ENCODE data around the gene DBH. TPM values are rescaled to one million over a fixed set of nuclear protein-coding genes. Genes with fewer than 3 reads are reported as not detected.

The DBH gene
- total RNA-seq, 1 donor from 2014 or later, result not detected

DNA sequence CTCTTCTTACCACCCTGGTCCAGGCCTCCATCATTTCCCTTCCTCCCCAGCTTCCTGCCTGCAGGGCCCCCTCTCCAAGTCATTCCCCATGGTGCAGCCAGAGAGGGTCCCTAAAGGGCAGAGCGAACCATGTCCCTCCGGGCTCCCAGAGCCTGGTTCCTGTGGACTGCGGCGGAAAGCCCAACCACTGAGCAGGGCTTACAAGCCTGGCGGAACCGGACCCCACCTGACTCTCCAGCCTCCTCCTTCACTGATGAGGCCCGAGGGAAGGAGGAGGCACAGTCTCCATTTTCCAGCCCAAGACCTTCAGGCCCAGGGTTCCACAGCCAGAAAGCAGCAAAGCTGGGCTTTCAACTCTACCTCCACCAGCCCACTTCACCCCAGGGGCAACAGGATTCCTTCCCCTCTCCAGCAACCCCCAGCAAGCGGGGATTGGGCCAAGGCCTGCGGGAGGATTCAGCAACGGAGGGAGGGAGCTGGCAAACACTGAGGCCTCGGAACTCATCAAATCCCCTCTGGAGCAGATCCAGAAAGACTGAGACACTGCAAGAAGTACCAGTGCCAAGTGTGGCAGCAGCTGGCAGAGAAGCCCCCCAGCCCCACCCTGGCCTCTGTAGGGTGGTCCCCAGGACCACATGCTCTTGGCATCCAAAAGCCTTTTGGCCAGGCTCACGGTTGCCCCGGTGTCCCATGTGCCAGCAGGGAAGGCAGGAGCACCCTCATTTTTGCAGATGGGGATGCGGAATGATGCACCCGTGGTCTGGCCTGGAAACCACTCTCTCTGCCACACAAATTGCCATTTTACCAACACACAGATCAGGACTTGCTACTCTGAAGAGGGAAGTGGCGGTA lies 30.1 kb upstream of the DBH start:
- peaks cover 31% of the 10 kb centered on the region for H3K27me3 ChIP-seq (ENCODE audit: insufficient read depth, low read length)
- no peaks in the 10 kb centered on the region for H3K9me3 ChIP-seq (ENCODE audit: insufficient read depth, low read depth, low read length)
- H2AFZ ChIP-seq (ENCODE audit: low read depth, low read length), result no peak overlapping the region
- no peaks in the 10 kb centered on the region for H4K20me1 ChIP-seq (ENCODE audit: insufficient read depth, low read length)
- H3K27ac Mint-ChIP-seq (ENCODE audit: unreplicated experiment), result no peak overlapping the region
- H3K27ac ChIP-seq (ENCODE audit: low read depth, low read length), result no peak overlapping the region
- H3K4me3 ChIP-seq (ENCODE audit: insufficient read depth, low read depth, low read length), result no peak overlapping the region
- no peak for FAIRE-seq
- peaks cover 79% of the 10 kb centered on the region for H3K27me3 Mint-ChIP-seq (ENCODE audit: low read depth, unreplicated experiment)
- H3K4me2 ChIP-seq (ENCODE audit: low read length), result no peak overlapping the region
- H3K4me1 Mint-ChIP-seq (ENCODE audit: low read depth, unreplicated experiment), result no peaks in the 10 kb centered on the region
- H3K4me1 ChIP-seq (ENCODE audit: insufficient read depth, low read length), result no peaks in the 10 kb centered on the region
- H3K79me2 ChIP-seq (ENCODE audit: insufficient read depth, low read length), result no peaks in the 10 kb centered on the region
- TF ChIP-seq EZH2 (IDR thresholded peaks at IDR 0.05; ENCODE audit: insufficient read depth, low read length), result no peak
- TF ChIP-seq, protein P1, sequence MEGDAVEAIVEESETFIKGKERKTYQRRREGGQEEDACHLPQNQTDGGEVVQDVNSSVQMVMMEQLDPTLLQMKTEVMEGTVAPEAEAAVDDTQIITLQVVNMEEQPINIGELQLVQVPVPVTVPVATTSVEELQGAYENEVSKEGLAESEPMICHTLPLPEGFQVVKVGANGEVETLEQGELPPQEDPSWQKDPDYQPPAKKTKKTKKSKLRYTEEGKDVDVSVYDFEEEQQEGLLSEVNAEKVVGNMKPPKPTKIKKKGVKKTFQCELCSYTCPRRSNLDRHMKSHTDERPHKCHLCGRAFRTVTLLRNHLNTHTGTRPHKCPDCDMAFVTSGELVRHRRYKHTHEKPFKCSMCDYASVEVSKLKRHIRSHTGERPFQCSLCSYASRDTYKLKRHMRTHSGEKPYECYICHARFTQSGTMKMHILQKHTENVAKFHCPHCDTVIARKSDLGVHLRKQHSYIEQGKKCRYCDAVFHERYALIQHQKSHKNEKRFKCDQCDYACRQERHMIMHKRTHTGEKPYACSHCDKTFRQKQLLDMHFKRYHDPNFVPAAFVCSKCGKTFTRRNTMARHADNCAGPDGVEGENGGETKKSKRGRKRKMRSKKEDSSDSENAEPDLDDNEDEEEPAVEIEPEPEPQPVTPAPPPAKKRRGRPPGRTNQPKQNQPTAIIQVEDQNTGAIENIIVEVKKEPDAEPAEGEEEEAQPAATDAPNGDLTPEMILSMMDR (IDR thresholded peaks at IDR 0.05; ENCODE audit: insufficient read depth, low read depth, low read length), result no peak
- H3K9me3 Mint-ChIP-seq (ENCODE audit: unreplicated experiment), result no peaks in the 10 kb centered on the region
- H3K36me3 Mint-ChIP-seq (ENCODE audit: low read depth, unreplicated experiment), result peaks cover 1% of the 10 kb centered on the region
- no peak overlapping the region for H3K4me3 Mint-ChIP-seq (ENCODE audit: unreplicated experiment)
- DNase-seq (ENCODE audit: low read depth), result no peak
- H3K9ac ChIP-seq (ENCODE audit: low read length), result no peak overlapping the region
- no peaks in the 10 kb centered on the region for H3K36me3 ChIP-seq (ENCODE audit: insufficient read depth, low read length)

DNA sequence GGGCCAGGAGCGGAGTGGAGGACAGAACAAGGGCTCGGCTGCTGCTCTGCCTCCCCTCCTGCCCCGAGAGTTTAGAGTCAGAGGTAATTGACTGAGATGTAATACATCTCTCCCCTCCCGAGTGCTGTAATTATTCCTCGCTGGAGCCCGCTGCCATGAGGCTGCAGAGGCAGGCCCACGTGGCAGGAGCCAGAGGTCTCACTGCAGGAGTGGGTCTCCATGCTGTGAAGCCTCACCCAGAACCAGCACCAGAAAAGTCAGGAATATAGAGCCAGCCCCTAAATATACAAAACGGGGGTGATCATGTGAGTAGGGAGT lies 29.5 kb upstream of the DBH start:
- DNase-seq (ENCODE audit: low read depth) (no peak), FAIRE-seq (no peak)
- H3K4me1 ChIP-seq (ENCODE audit: insufficient read depth, low read length), result no peaks in the 10 kb centered on the region
- no peaks in the 10 kb centered on the region for H3K9me3 ChIP-seq (ENCODE audit: insufficient read depth, low read depth, low read length)
- no peak overlapping the region for H3K4me3 ChIP-seq (ENCODE audit: insufficient read depth, low read depth, low read length)
- H3K4me3 Mint-ChIP-seq (ENCODE audit: unreplicated experiment), result no peak overlapping the region
- H3K4me2 ChIP-seq (ENCODE audit: low read length), result no peak overlapping the region
- no peaks in the 10 kb centered on the region for H3K36me3 ChIP-seq (ENCODE audit: insufficient read depth, low read length)
- peaks cover 1% of the 10 kb centered on the region for H3K36me3 Mint-ChIP-seq (ENCODE audit: low read depth, unreplicated experiment)
- peaks cover 83% of the 10 kb centered on the region for H3K27me3 Mint-ChIP-seq (ENCODE audit: low read depth, unreplicated experiment)
- H3K79me2 ChIP-seq (ENCODE audit: insufficient read depth, low read length), result no peaks in the 10 kb centered on the region
- H2AFZ ChIP-seq (ENCODE audit: low read depth, low read length), result no peak overlapping the region
- H4K20me1 ChIP-seq (ENCODE audit: insufficient read depth, low read length), result no peaks in the 10 kb centered on the region
- H3K9me3 Mint-ChIP-seq (ENCODE audit: unreplicated experiment), result no peaks in the 10 kb centered on the region
- no peak overlapping the region for H3K27ac Mint-ChIP-seq (ENCODE audit: unreplicated experiment)
- H3K9ac ChIP-seq (ENCODE audit: low read length), result no peak overlapping the region
- H3K27ac ChIP-seq (ENCODE audit: low read depth, low read length), result no peak overlapping the region
- no peaks in the 10 kb centered on the region for H3K4me1 Mint-ChIP-seq (ENCODE audit: low read depth, unreplicated experiment)
- peaks cover 33% of the 10 kb centered on the region for H3K27me3 ChIP-seq (ENCODE audit: insufficient read depth, low read length)
- TF ChIP-seq, protein P1 (IDR thresholded peaks at IDR 0.05; ENCODE audit: insufficient read depth, low read depth, low read length), result no peak

DNA sequence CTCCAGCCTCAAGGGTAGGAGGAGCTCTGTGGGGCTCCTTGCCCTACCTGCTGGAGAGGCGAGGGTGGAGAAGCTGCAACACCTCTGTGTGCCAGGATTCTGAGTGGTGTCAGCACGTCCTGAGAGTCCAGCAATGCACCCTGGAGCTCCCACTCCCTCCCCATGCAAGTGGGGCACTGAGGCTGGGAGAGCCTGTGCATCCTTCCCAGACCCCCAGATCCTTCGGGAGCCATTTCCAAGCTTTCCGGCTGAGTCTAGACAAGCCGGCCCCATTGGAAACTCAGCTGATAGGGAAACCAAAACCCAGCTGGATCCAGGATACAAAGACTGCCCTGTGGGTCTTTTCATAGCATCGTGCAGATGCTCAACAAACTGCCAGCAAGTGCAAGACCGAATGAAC lies 28.8 kb upstream of the DBH start:
- FAIRE-seq (no peak), DNase-seq (ENCODE audit: low read depth) (no peak)
- no peaks in the 10 kb centered on the region for H3K4me1 ChIP-seq (ENCODE audit: insufficient read depth, low read length)
- peaks cover 1% of the 10 kb centered on the region for H3K36me3 Mint-ChIP-seq (ENCODE audit: low read depth, unreplicated experiment)
- no peaks in the 10 kb centered on the region for H4K20me1 ChIP-seq (ENCODE audit: insufficient read depth, low read length)
- peaks cover 2% of the 10 kb centered on the region for H3K9me3 Mint-ChIP-seq (ENCODE audit: unreplicated experiment)
- no peak overlapping the region for H3K4me3 ChIP-seq (ENCODE audit: insufficient read depth, low read depth, low read length)
- H3K4me2 ChIP-seq (ENCODE audit: low read length), result no peak overlapping the region
- H2AFZ ChIP-seq (ENCODE audit: low read depth, low read length), result no peak overlapping the region
- H3K36me3 ChIP-seq (ENCODE audit: insufficient read depth, low read length), result no peaks in the 10 kb centered on the region
- H3K27me3 Mint-ChIP-seq (ENCODE audit: low read depth, unreplicated experiment), result peaks cover 86% of the 10 kb centered on the region
- H3K4me1 Mint-ChIP-seq (ENCODE audit: low read depth, unreplicated experiment), result no peaks in the 10 kb centered on the region
- H3K9ac ChIP-seq (ENCODE audit: low read length), result no peak overlapping the region
- H3K79me2 ChIP-seq (ENCODE audit: insufficient read depth, low read length), result no peaks in the 10 kb centered on the region
- no peaks in the 10 kb centered on the region for H3K9me3 ChIP-seq (ENCODE audit: insufficient read depth, low read depth, low read length)
- H3K27me3 ChIP-seq (ENCODE audit: insufficient read depth, low read length), result peaks cover 38% of the 10 kb centered on the region
- H3K27ac ChIP-seq (ENCODE audit: low read depth, low read length), result no peak overlapping the region
- TF ChIP-seq EZH2 (IDR thresholded peaks at IDR 0.05; ENCODE audit: insufficient read depth, low read length), result no peak
- TF ChIP-seq, protein P1 (IDR thresholded peaks at IDR 0.05; ENCODE audit: insufficient read depth, low read depth, low read length), result no peak
- H3K27ac Mint-ChIP-seq (ENCODE audit: unreplicated experiment), result no peak overlapping the region
- no peak overlapping the region for H3K4me3 Mint-ChIP-seq (ENCODE audit: unreplicated experiment)

All from astrocyte (in vitro differentiated cells and primary cell).